HG03521 (cell line): Measurements from ENCODE around the gene KLK3.
A peak's percentile ranks its signal among the peaks of the same experiment; 100 is the strongest.

ENCODE experiments used
- ATAC-seq: cut with Tn5 transposase; IDR thresholded peaks from one replicate; pipeline ENCODE4 v1.9.1; 2021; ENCODE audit warnings: mild to moderate bottlenecking, moderate library complexity; ENCODE audit not compliant: unreplicated experiment

The KLK3 gene

GRCh38 chr19:50830266-50831025, 24.3 kb upstream of the KLK3 start:
- ATAC-seq: no peak

GRCh38 chr19:50831026-50831396, 23.7 kb upstream of the KLK3 start:
- no peak for ATAC-seq

DNA sequence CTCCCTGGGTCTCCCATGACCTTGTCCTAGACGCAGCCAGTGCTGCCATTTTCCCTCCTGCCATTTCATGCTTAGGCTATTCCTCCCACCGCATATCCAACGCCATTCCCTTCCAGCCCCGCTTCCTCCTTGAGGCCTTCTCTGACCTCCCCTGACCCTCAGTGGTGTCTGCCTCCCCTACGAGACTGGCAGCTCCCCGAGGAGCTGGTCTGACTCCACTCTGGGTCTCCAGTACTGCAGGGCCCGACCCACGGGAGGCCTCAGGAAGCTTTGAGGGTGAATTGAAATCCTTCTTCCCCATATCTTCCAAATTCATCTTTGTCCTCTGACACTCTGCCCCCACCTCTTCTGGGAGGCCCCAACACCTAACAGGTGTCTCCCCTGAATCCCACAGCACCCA, 22.0 kb upstream of the KLK3 start:
- no peak for ATAC-seq

DNA sequence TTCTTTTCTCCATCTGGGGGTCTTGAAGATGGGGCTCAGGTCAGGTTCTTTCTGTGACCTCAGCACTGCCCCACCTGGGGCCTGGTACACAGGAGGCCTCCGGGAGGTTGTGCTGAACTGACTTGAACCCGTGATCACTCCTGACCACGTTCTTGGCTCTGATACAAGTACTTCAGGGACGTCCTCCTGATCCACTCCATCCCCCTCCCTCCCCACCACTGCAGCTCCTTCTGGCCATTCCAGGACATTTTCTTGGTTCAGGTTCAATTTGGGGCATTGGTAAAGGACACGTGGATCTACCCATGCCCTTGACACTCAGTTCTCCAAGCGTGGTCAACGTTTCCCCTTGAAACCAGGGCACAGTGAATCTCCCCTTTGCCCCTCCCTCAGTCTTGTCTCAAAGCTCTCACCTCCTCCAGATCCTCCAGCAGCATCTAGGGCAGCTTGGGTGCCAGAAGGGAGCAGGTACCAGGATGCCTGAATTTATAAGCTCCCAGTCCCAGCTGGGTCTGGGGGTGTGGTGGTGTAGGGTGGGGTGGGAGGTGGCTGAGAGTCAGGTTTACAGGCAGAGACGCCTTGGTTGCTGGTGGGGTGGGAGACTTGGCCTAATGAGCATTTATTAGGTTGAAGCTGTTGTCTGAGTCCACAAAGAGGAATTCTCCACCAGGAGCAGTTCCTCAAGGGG, 21.5 kb upstream of the KLK3 start, which contains the start of gene KLK15:
Gene KLK15 (minus strand): TSS at position 458 of the 685 bp plus-strand sequence. CDS start 2,082 bp downstream, outside the sequence.
- ATAC-seq: no peak

- no peak for ATAC-seq
Measured at GRCh38 chr19:50833802-50834167, 20.9 kb upstream of the KLK3 start.

DNA sequence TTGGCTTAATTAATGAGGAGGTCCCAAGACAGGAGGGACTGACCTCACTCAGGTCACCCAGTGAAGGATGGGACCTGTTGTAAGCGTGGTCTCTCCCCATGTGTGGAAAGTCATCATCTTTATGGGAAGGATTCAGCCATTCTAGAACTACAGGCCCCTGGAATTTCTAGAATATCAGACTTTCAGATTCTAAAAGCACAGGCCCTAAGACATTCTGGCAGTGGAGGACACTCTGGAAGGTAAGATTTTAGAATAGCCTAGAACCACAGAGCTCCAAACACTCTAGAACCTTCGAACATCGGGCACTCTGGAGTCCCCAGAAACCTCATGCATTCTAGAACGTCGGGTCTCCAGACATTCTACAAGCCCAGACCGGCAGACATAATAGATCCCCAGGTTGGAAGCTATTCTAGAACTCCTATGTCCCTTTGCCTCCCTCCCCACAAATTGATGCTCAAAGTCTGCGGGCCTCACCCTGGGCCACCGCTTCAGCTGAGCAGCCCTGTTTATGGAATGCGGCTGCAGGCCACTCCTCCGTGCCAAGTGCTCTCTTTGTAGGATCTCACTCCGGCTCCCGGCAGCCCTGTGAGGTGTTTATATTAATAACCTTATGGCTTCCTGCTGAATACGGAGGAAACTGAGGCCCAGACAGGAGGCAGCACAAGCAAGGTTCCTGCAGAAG, 19.5 kb upstream of the KLK3 start:
- no peak for ATAC-seq

GRCh38 chr19:50835785-50836542, 18.8 kb upstream of the KLK3 start:
- ATAC-seq: peak; percentile 62

DNA sequence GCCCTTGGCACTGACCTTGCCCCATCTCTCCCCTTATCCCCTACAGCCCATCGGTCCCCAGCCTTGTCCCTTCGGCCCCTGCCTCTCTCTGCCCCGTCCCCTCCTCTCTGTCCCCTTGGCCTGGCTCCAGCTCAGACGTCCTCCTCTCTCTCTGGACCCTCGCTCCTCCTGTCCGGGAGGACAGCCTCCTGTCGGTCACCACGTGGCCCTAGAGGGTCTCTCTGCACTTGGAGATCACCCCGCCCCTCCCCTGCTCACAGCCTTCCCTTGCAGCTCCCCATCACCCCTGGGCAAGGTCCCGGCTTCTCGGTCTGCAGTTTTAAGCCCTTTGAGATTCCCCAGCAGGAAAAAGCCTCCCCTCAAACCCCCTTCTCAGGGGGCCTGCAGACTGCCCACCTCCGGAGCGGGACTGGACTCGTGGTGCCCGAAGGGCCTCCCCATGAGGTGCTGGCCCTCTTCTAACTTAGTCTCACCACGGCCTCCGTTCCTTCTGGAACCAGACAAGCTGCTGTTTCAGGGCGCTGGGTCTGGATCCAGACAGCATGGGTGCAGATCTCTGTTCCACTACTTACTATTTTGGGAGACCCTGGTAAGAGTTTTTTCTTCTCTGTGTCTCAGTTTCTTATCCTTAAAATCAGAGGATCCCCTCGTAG, 18.0 kb upstream of the KLK3 start:
- no peak for ATAC-seq

DNA sequence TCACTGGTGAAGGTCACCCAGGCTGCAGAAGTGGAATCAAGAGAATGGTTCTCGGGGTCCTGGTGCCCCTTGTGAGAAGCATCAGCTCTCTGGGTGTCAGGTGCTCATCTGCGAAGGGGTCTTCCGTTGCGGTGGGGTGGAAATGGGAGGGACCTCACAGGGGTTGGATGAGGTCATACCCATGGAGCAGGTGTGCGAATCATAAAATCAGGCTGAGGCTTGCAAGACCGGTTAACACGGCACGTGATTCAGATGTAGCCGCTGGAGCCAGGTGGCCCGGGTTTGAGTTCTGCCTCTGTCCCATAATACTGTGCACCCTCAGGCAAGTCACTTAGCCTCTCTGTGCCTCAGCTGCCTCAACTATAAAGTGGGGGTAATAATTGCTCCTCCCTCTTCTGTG, 17.4 kb upstream of the KLK3 start:
- no peak for ATAC-seq

DNA sequence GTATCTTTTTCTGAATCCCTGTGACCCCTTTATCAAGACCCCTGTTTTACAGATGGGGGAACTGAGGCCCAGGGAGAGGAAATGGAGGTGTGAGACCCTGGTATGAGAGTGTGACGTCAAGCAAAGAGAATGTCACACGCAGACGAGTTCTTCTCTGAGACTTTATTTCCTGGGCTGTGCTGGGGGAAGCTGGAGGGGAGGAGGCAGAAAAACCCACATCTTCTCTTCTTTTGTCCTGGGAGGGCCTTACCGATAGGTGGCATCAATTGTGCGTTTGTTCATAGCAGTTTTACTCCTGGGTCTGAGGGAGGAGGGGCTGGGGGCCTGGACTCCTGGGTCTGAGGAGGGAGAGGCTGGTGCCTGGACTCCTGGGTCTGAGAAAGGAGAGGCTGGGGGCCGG, 16.5 kb upstream of the KLK3 start:
- no peak for ATAC-seq

GRCh38 chr19:50839712-50840655, 14.7 kb upstream of the KLK3 start:
- no peak for ATAC-seq

- no peak for ATAC-seq
Measured at GRCh38 chr19:50842130-50842529, 12.6 kb upstream of the KLK3 start.

DNA sequence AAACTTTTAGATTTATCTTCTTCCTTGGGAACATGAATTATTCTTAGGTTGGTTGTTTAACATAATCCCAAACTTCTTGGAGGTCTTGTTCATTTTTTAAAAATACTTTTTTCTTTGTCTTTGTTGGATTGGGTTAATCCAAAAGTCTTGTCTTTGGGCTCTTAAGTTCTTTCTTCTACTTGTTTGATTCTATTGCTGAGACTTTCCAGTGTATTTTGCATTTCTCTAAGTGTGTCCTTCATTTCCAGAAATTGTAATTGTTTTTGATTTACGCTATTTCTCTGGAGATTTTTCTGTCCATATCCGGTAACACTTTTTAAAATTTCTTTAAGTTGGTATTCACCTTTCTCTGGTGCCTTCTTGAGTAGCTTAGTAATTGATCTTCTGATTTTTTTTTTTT, 11.5 kb upstream of the KLK3 start:
- ATAC-seq: no peak

DNA sequence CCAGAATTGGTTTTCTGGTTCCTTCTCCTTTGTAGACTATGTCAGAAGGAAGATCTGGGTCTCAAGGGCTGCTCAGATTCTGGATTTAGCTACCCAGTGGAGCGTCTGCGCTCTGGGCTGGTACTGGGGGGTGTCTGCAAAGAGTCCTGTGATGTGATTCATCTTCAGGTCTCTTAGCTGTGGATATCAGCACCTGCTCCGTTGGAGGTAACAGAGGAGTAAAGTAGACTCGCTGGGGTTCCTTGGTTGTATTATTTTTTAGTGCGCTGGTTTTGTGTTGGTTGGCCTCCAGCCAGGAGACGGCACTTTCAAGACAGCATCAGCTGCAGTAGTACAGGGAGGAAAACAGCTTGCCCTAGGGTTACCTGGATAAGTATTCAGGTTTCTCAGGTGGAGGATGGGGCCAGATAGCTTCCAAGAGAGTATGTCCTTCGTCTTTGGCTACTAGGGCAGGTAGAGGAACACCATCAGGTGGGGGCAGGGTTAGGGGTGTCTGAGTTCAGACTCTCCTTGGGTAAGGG, 11.0 kb upstream of the KLK3 start:
- ATAC-seq: no peak

- ATAC-seq: no peak
Measured at GRCh38 chr19:50844296-50844935, 10.3 kb upstream of the KLK3 start.

- no peak for ATAC-seq
Measured at GRCh38 chr19:50850738-50851137, 4.0 kb upstream of the KLK3 start.

DNA sequence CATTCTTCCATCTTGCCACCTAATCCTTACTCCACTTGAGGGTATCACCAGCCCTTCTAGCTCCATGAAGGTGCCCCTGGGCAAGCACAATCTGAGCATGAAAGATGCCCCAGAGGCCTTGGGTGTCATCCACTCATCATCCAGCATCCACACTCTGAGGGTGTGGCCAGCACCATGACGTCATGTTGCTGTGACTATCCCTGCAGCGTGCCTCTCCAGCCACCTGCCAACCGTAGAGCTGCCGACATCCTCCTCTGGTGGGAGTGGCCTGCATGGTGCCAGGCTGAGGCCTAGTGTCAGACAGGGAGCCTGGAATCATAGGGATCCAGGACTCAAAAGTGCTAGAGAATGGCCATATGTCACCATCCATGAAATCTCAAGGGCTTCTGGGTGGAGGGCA, 3.1 kb upstream of the KLK3 start:
- no peak for ATAC-seq

GRCh38 chr19:50857366-50857765, 2.7 kb downstream of the KLK3 start:
- no peak for ATAC-seq

DNA sequence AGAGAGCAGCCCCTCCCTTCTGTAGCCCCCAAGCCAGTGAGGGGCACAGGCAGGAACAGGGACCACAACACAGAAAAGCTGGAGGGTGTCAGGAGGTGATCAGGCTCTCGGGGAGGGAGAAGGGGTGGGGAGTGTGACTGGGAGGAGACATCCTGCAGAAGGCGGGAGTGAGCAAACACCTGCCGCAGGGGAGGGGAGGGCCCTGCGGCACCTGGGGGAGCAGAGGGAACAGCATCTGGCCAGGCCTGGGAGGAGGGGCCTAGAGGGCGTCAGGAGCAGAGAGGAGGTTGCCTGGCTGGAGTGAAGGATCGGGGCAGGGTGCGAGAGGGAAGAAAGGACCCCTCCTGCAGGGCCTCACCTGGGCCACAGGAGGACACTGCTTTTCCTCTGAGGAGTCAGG, 4.2 kb downstream of the KLK3 start:
- no peak for ATAC-seq
